ENCODE measurements around the gene TMEM38B. TPM values are rescaled to one million over a fixed set of nuclear protein-coding genes. Genes with fewer than 3 reads are reported as not detected.

TMEM38B gene, protein sequence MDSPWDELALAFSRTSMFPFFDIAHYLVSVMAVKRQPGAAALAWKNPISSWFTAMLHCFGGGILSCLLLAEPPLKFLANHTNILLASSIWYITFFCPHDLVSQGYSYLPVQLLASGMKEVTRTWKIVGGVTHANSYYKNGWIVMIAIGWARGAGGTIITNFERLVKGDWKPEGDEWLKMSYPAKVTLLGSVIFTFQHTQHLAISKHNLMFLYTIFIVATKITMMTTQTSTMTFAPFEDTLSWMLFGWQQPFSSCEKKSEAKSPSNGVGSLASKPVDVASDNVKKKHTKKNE
- polyA plus RNA-seq (2013, experiment 1 of 4), result 34.5 TPM
- polyA plus RNA-seq (2013, experiment 2 of 4), result 36.0 TPM
- 26.1 TPM for polyA plus RNA-seq (2013, experiment 3 of 4)
- polyA plus RNA-seq (2013, experiment 4 of 4), result 26.0 TPM

DNA sequence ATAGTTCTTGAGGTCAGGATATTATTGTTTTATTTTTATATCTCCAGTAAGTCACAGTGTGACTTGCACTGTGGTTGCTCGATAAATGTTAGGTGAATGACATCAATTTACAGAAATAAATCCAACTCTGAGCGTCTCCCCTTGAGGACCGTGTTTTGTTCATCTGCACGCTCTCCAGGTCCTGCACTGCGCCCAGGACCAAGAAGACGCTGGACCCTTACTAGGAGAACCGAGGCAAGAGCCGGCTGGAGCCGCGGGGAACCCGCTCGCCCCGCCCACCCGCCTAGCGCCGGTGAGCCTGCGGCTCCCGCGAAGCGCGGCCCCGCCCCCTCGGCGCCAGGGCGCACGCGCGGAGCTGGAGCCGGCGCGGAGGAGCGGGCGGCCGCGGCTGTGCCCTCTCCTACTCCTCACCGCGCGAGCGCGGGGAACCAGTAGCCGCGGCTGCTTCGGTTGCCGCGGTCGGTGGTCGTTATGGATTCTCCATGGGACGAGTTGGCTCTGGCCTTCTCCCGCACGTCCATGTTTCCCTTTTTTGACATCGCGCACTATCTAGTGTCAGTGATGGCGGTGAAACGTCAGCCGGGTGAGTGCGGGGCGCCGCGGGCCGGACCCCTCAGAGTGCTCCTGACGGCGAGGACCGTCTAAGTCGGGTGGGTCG, at the start of gene TMEM38B:
TSS of gene TMEM38B (plus strand) at position 352 of the 658 bp plus-strand sequence. CDS start at position 472, 120 bp downstream.
- 1% methylated on average over 65 of the region's 65 CpGs for WGBS, 2 experiments
- no peak within 1 kb of the TSS for H3K27ac ChIP-seq (ENCODE audit: insufficient read depth, low read depth, low read length, poor library complexity, severe bottlenecking)
- peak within 1 kb of the TSS; percentile 72 for H3K4me3 ChIP-seq (ENCODE audit: insufficient read depth, low read depth, low read length)
- no peaks in the 10 kb centered on the region for H3K36me3 ChIP-seq (ENCODE audit: control insufficient read depth, insufficient read depth, low read length)
- peaks cover 3% of the 10 kb centered on the region for H3K4me1 ChIP-seq (ENCODE audit: control insufficient read depth, insufficient read depth, low read length)
- peaks cover 47% of the 10 kb centered on the region for H3K27me3 ChIP-seq (ENCODE audit: control insufficient read depth, insufficient read depth, low read length, poor library complexity, severe bottlenecking)
- H3K9me3 ChIP-seq (ENCODE audit: control insufficient read depth, low read length), result no peaks in the 10 kb centered on the region

DNA sequence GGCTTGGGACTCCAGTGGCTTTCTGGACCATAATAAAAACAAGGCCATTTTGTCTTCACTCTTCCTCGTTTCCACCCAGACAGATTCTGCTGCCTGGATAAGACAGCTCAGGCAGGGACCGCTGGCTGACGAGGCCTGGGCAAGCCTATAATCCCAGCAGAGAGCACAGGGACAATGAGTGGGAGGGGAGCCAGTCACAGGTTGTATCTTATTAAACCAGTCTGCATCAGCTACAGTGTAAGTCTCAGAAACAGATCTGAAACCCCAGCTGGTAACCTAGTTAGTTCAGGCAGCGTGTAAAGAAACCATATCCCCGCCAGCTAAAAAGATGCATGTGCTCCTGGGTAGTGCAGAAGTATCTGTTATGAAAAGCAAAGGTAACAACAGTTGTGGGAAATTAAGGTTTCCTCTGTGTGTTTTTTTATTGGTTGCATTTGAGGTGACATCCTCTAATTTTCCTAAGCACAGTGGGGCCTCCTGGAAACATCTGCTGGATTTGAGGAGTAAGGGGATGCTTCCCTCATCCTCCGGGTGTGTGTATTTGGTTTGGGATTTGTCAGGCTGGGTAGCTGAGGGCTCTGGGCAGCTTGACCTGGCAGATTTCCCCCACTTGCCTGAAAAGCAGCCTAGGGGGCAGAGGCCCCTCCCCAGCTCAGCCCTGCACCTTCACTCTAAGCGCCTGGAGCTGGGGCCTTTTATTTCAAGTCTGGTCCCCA, 47.3 kb upstream of the TMEM38B start:
- 66 to 68% methylated on average over 7 of the region's 7 CpGs for WGBS, 2 experiments

DNA sequence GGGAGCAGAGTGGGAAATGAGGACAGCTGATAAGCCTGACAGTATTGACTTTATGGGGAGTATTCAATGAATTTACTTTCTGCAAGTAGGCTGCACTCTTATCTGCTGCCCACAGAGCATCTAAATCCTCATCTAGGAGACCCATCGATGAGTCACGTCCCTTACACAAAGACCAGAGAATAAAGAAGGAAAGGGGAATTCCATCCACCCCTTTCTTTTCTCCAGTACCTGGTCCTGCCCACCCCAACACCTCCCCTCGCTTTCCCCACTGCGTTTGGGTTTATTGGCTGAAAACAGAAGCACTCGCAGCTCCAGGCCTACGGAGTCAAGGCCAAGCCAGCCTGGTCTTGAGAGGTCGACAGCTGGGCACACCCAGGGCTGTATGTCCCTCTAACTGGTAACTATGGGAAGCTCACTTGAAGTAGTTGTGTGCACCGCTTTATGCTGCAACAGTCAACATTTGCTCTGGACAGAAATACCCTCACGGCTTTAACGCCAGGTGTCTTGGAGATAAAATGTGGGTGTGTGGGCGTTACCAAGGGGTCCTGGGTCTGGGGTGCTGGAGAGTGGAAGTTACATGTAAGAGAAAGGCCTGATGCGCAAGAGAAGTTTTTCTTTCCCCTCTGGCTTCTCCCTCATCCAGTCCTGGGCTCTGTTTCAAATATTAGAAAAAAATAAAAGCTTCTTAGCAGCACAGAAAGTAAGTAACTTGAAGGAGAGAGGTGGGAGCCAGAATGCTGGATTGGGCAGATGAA, 46.6 kb upstream of the TMEM38B start:
- H3K27me3 ChIP-seq (ENCODE audit: control insufficient read depth, insufficient read depth, low read length, poor library complexity, severe bottlenecking), result peaks cover 5% of the 10 kb centered on the region
- H3K36me3 ChIP-seq (ENCODE audit: control insufficient read depth, insufficient read depth, low read length), result no peaks in the 10 kb centered on the region
- H3K9me3 ChIP-seq (ENCODE audit: control insufficient read depth, low read length), result no peaks in the 10 kb centered on the region
- 61 to 64% methylated on average over 12 of the region's 12 CpGs for WGBS, 2 experiments
- H3K4me3 ChIP-seq (ENCODE audit: insufficient read depth, low read depth, low read length), result no peak overlapping the region
- peaks cover 21% of the 10 kb centered on the region for H3K4me1 ChIP-seq (ENCODE audit: control insufficient read depth, insufficient read depth, low read length)
- H3K27ac ChIP-seq (ENCODE audit: insufficient read depth, low read depth, low read length, poor library complexity, severe bottlenecking), result no peak overlapping the region

More for the DNA sequence above, 47.3 kb upstream of the TMEM38B start:
- Histone ChIP-seq H3K27me3 (ENCODE audit: control insufficient read depth, insufficient read depth, low read length, poor library complexity, severe bottlenecking) (peaks cover 5% of the 10 kb centered on the region), H3K9me3 (ENCODE audit: control insufficient read depth, low read length) (no peaks in the 10 kb centered on the region), H3K36me3 (ENCODE audit: control insufficient read depth, insufficient read depth, low read length) (no peaks in the 10 kb centered on the region), H3K4me1 (ENCODE audit: control insufficient read depth, insufficient read depth, low read length) (peaks cover 21% of the 10 kb centered on the region), H3K27ac (ENCODE audit: insufficient read depth, low read depth, low read length, poor library complexity, severe bottlenecking) (no peak overlapping the region), H3K4me3 (ENCODE audit: insufficient read depth, low read depth, low read length) (no peak overlapping the region)

DNA sequence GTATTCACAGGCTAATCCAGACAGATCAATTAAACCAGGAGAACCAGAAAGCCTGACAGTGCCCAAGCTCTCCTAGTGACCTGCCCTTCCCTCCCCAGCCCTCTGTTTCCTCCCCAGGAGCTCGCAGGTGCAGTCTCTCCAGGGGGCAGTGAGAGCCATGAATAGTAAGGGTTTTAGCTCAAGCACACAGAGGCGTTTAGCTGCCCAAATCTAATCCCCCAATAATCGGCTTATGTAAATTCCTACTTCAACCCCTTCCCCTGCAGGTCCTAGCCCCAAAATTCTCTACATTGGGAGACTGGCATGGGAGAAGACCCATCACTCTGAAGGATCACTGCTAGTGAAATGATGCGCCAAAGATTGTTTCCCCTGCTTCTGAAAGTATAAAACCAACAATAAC, 42.5 kb upstream of the TMEM38B start:
- 32 to 42% methylated on average over 4 of the region's 4 CpGs for WGBS, 2 experiments
- H3K4me3 ChIP-seq (ENCODE audit: insufficient read depth, low read depth, low read length), result no peak overlapping the region
- peaks cover 44% of the 10 kb centered on the region for H3K27me3 ChIP-seq (ENCODE audit: control insufficient read depth, insufficient read depth, low read length, poor library complexity, severe bottlenecking)
- no peaks in the 10 kb centered on the region for H3K36me3 ChIP-seq (ENCODE audit: control insufficient read depth, insufficient read depth, low read length)
- peaks cover 19% of the 10 kb centered on the region for H3K4me1 ChIP-seq (ENCODE audit: control insufficient read depth, insufficient read depth, low read length)
- no peaks in the 10 kb centered on the region for H3K9me3 ChIP-seq (ENCODE audit: control insufficient read depth, low read length)
- peak overlapping the region; percentile 31 for H3K27ac ChIP-seq (ENCODE audit: insufficient read depth, low read depth, low read length, poor library complexity, severe bottlenecking)

DNA sequence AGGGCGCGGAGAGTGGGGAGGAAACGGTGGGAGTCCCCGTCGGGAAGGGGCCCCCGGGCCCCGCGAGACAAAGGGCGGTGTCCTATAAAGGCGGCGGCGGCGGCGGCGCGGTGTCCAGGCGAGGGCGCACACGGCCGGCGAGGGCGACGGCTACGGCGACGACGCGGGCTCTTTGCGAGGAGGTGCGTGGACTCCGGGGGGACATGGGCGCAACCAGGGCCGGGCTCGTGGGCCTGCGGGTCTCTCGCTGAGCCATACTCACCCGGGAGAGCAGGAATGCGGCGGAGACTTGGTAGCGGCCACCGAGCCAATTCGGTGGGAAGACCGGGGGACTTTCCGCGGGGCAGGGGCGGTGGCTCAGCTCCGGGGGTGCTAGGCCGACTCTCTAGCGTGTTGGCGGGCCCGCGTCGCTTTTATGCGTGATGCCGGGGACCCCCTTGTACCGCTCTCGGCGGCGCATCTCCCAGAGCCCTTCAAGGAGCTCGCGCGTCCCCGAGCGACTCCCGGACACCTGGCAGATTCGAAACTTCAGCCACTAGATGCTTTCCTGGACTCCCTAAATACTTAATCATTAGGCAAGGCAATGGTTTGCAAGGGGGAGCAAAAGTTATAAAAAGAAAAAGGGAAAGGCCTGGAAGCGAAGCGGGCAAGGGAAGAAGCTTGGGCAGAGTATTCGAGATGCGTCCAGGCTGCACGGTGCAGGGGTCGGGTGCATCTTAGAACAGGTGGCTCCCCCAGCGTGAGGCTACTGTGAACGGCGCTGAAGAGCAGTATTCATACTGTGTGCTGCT, 38.0 kb upstream of the TMEM38B start:
- Histone ChIP-seq H3K36me3 (ENCODE audit: control insufficient read depth, insufficient read depth, low read length) (no peaks in the 10 kb centered on the region), H3K4me3 (ENCODE audit: insufficient read depth, low read depth, low read length) (peak overlapping the region; percentile 59), H3K9me3 (ENCODE audit: control insufficient read depth, low read length) (no peaks in the 10 kb centered on the region), H3K27ac (ENCODE audit: insufficient read depth, low read depth, low read length, poor library complexity, severe bottlenecking) (no peak overlapping the region), H3K4me1 (ENCODE audit: control insufficient read depth, insufficient read depth, low read length) (peaks cover 13% of the 10 kb centered on the region), H3K27me3 (ENCODE audit: control insufficient read depth, insufficient read depth, low read length, poor library complexity, severe bottlenecking) (peaks cover 84% of the 10 kb centered on the region)
- 4 to 5% methylated on average over 75 of the region's 75 CpGs for WGBS, 2 experiments

DNA sequence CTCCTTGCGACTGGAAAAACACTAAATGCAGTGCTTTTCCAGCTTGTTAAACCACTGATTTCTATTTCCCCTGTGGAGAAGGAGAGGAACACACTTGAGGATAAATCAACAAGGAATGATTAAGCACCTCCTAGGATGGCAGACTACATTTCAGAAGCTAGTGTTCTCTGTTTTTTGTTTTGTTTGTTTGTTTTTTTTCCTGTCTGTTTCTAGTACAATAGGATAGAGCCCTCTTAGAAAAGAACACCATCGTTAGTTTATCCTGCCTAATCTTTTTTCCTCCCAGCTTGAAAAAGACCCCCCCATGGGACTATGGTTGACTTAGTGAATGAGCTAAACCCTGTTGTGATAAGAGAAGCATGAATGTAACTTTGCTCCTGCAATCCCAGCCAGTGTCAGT, 36.0 kb upstream of the TMEM38B start:
- Histone ChIP-seq H3K4me1 (ENCODE audit: control insufficient read depth, insufficient read depth, low read length) (peaks cover 10% of the 10 kb centered on the region), H3K27ac (ENCODE audit: insufficient read depth, low read depth, low read length, poor library complexity, severe bottlenecking) (no peak overlapping the region), H3K9me3 (ENCODE audit: control insufficient read depth, low read length) (no peaks in the 10 kb centered on the region), H3K36me3 (ENCODE audit: control insufficient read depth, insufficient read depth, low read length) (no peaks in the 10 kb centered on the region), H3K27me3 (ENCODE audit: control insufficient read depth, insufficient read depth, low read length, poor library complexity, severe bottlenecking) (peaks cover 96% of the 10 kb centered on the region), H3K4me3 (ENCODE audit: insufficient read depth, low read depth, low read length) (no peak overlapping the region)
- 30 to 67% methylated on average over 1 to 2 of the region's 2 CpGs for WGBS, 2 experiments

DNA sequence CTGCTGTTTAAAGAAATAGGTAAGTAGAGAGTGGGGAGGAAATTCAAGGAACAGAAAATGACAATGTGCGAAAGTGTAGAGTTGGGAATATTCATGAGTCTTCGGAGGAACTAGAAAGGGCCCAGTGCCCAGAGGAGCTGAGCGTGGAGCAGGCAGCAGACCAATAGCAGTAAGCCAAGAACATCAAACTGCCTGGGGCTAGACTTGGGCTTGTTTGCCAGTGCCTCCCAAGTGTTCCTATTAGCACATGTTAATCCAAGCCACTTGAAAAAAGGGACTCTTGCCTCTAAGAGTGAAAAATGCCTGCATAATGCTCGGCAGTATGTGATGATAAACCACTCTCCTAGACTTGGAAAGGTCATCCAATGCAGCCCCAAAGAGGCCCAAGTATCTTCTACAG, 33.3 kb upstream of the TMEM38B start:
- peaks cover 72% of the 10 kb centered on the region for H3K27me3 ChIP-seq (ENCODE audit: control insufficient read depth, insufficient read depth, low read length, poor library complexity, severe bottlenecking)
- WGBS, 2 experiments, result 90 to 94% methylated on average over 4 of the region's 4 CpGs

DNA sequence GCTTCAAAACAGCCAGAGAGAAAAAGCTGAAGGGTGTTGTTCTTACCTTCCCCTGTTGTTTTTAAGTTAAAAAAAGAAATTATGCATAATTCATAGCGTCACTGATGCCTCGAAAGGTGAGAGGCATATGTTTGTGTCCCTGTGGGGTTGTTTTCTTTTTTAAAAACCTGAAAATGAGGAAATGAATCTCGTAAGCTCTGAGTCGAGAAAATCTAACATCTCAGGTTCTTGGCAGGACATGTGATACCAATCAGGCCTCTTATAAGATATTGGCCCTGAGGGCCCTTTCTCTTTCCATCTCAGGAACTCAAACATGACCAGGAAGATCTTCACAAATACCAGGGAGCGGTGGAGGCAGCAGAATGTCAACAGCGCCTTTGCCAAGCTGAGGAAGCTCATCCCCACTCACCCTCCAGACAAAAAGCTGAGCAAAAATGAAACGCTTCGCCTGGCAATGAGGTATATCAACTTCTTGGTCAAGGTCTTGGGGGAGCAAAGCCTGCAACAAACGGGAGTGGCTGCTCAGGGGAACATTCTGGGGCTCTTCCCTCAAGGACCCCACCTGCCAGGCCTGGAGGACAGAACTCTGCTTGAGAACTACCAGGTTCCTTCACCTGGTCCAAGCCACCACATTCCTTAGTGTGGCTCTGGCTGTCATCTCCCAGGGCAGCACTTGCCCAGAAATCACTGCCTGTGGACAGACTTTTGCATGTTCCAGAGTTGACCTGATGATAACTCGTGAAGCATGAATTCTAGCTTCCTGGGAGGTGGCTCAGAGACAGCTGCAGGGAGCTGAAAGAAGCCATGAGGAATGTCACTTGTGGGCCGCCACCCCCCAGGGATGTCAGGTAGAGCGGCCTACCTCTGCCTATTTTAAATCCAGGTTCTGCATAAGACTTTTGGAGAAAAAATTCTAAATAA, 31.9 kb upstream of the TMEM38B start, which contains the start of gene TAL2:
TSS of gene TAL2 (plus strand) at position 274 of the 921 bp plus-strand sequence. CDS start at position 314, 40 bp downstream.
- peaks cover 57% of the 10 kb centered on the region for H3K27me3 ChIP-seq (ENCODE audit: control insufficient read depth, insufficient read depth, low read length, poor library complexity, severe bottlenecking)
- H3K27ac ChIP-seq (ENCODE audit: insufficient read depth, low read depth, low read length, poor library complexity, severe bottlenecking), result no peak within 1 kb of the TSS
- H3K9me3 ChIP-seq (ENCODE audit: control insufficient read depth, low read length), result no peaks in the 10 kb centered on the region
- no peak within 1 kb of the TSS for H3K4me3 ChIP-seq (ENCODE audit: insufficient read depth, low read depth, low read length)
- WGBS, 2 experiments, result 93 to 94% methylated on average over 12 of the region's 12 CpGs
- H3K4me1 ChIP-seq (ENCODE audit: control insufficient read depth, insufficient read depth, low read length), result peaks cover 3% of the 10 kb centered on the region
- H3K36me3 ChIP-seq (ENCODE audit: control insufficient read depth, insufficient read depth, low read length), result no peaks in the 10 kb centered on the region

More for the DNA sequence above, 33.3 kb upstream of the TMEM38B start:
- H3K4me3 ChIP-seq (ENCODE audit: insufficient read depth, low read depth, low read length), result no peak overlapping the region
- no peak overlapping the region for H3K27ac ChIP-seq (ENCODE audit: insufficient read depth, low read depth, low read length, poor library complexity, severe bottlenecking)
- no peaks in the 10 kb centered on the region for H3K36me3 ChIP-seq (ENCODE audit: control insufficient read depth, insufficient read depth, low read length)
- no peaks in the 10 kb centered on the region for H3K9me3 ChIP-seq (ENCODE audit: control insufficient read depth, low read length)
- H3K4me1 ChIP-seq (ENCODE audit: control insufficient read depth, insufficient read depth, low read length), result peaks cover 10% of the 10 kb centered on the region
